Retinal pigment epithelial cell (primary cell): ENCODE measurements around the gene HOOK1.
"Not testable (repeated sequence)": the region's sequence is repeated elsewhere in the genome, so short reads cannot be mapped to it uniquely, and the experiment has no call there.

Experiments used
- DNase-seq: peaks from one replicate; pipeline ENCODE4 v3.0.0-alpha.2; 2010; ENCODE audit warnings: low read depth
- H3K4me3 ChIP-seq: 2 replicates; pipeline ENCODE4 v1.5.1; 2011; ENCODE audit warnings: mild to moderate bottlenecking, low read length, control low read depth, moderate library complexity
- TF ChIP-seq, protein P1 (sequence below): conservative IDR thresholded peaks from 2 replicates; pipeline ENCODE4 v1.5.1; 2011; ENCODE audit warnings: low read depth, low read length, control low read depth, inconsistent platforms

HOOK1 gene

DNA sequence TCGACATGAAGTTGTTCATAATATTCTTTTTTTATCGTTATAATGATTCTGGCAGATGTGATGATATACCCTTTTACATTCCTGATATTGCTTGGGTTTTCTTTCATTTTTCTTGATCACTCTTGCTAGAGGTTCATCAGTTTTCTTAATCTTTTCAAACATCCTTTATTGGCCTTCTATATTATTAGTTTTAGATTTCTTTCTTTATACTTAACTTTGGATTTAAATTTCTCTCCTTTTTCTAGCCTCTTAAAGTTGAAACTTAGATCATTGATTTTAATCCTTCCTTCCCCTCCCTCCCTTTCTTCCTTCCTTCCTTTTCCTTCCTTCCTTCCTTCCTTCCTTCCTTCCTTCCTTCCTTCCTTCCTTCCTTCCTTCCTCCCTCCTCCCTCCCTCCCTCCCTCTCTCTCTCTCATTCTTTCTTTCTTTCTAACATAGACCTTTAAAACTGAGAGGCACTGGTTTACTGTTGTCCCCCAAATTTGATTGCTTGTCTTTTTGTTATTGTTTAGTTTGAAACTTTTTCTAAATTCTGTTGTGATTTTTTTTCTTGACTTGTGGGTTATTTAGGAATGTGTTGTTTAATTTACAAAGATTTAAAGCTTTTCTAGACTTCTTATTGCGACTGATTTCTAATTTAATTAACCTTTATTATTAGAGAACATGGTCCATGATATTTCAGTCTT, 31.6 kb downstream of the HOOK1 start:
- H3K4me3 ChIP-seq, result no peak overlapping the region
- TF ChIP-seq, protein P1, sequence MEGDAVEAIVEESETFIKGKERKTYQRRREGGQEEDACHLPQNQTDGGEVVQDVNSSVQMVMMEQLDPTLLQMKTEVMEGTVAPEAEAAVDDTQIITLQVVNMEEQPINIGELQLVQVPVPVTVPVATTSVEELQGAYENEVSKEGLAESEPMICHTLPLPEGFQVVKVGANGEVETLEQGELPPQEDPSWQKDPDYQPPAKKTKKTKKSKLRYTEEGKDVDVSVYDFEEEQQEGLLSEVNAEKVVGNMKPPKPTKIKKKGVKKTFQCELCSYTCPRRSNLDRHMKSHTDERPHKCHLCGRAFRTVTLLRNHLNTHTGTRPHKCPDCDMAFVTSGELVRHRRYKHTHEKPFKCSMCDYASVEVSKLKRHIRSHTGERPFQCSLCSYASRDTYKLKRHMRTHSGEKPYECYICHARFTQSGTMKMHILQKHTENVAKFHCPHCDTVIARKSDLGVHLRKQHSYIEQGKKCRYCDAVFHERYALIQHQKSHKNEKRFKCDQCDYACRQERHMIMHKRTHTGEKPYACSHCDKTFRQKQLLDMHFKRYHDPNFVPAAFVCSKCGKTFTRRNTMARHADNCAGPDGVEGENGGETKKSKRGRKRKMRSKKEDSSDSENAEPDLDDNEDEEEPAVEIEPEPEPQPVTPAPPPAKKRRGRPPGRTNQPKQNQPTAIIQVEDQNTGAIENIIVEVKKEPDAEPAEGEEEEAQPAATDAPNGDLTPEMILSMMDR, result no peak
- DNase-seq, result no peak

- TF ChIP-seq, protein P1, result no peak
- H3K4me3 ChIP-seq, result no peak overlapping the region
- no peak for DNase-seq
These were observed 32.1 kb downstream of the HOOK1 start for GRCh38 chr1:59846895-59847282.

DNA sequence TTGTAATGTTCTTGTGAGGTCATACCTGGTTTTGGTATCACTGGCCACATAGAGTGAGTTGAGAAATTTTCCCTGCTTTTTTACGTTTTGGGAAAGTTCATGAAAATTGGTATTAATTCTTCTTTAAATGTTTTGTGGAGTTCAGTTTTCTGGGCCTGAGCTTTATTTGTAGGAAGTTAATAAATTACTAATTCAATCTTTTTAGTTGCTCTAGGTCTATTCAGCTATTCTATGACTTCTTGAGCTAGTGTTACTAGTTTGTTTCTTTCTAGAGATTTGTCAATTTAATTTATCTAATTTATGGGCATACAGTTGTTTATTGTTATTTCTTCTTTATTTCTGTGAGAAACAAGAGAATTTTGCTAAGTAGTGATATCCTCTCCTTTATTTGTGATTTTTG, 37.4 kb downstream of the HOOK1 start:
- DNase-seq, result no peak
- H3K4me3 ChIP-seq, result no peak overlapping the region
- TF ChIP-seq, protein P1, result no peak

- not testable (repeated sequence) for H3K4me3 ChIP-seq, DNase-seq
These were observed 40.5 kb downstream of the HOOK1 start for GRCh38 chr1:59855297-59855696.

- no peak for DNase-seq
- H3K4me3 ChIP-seq, result no peak overlapping the region
- TF ChIP-seq, protein P1, result no peak
These were observed 42.1 kb downstream of the HOOK1 start for GRCh38 chr1:59856725-59857338.

- TF ChIP-seq, protein P1, result no peak
- DNase-seq, result no peak
- H3K4me3 ChIP-seq, result no peak overlapping the region
These were observed 43.1 kb downstream of the HOOK1 start for GRCh38 chr1:59857679-59858354.

- no peak for DNase-seq
- no peak overlapping the region for H3K4me3 ChIP-seq
- TF ChIP-seq, protein P1, result no peak
These were observed 51.7 kb downstream of the HOOK1 start for GRCh38 chr1:59866462-59866861.
